Mucosa of descending colon (tissue), 3 donors: ENCODE results near the gene PTAR1. TPM values are rescaled to one million over a fixed set of nuclear protein-coding genes. Genes with fewer than 3 reads are reported as not detected.

Experiments used
- ATAC-seq: fragments of 200-7000 bp; cut with Tn5 transposase; one replicate; pipeline ENCODE4 v1.9.1; 2020; ENCODE audit warnings: mild to moderate bottlenecking, moderate library complexity
- DNase-seq, 3 donors: peaks; one replicate each; pipeline ENCODE4 v3.0.0-alpha.2; 2020
- H3K36me3 ChIP-seq: fragments of 200-600 bp; one replicate; pipeline ENCODE4 v1.8.0; 2021; ENCODE audit warnings: low read depth, mild to moderate bottlenecking
- H3K4me1 ChIP-seq: fragments of 200-600 bp; one replicate; pipeline ENCODE4 v1.8.0; 2021; ENCODE audit warnings: low read depth, mild to moderate bottlenecking
- H3K4me3 ChIP-seq: fragments of 200-600 bp; one replicate; pipeline ENCODE4 v1.8.0; 2021; ENCODE audit warnings: mild to moderate bottlenecking
- H3K9me3 ChIP-seq: fragments of 200-600 bp; one replicate; pipeline ENCODE4 v1.8.0; 2021; ENCODE audit warnings: mild to moderate bottlenecking
- intact Hi-C, 2 donors: fragments of 100-400 bp; cut with DNase I in 1 of 2; cut with micrococcal nuclease in 1 of 2; formaldehyde crosslinking; loops; one replicate each; pipeline versions ENCODE4 v1.11.0 to v1.11.1; 2022; cut with DNase I, micrococcal nuclease
- total RNA-seq, 3 donors: library from RNA; stranded (reverse); fragmentation: NEBNext Ultra II Directional in 2 of 3; extraction: Animal tissue kit (Norgen Biotek cat#: 25700) in 2 of 3; gene quantifications; one replicate each; pipeline versions ENCODE4 v1.2.1 to v1.2.4, GENCODE V29; 2021 to 2023
- TF ChIP-seq, protein P1 (sequence below): fragments of 200-600 bp; IDR thresholded peaks from one replicate; pipeline ENCODE4 v1.8.0; 2022; ENCODE audit warnings: antibody characterized with exemption, mild to moderate bottlenecking
- donor health status: DM: no; HTN: no; CAD: no; lungs with moderate emphysema.
- donor health status: DM: no; HTN: no; CAD: no.
- donor health status: DM: no; HTN: yes; CAD: no.

PTAR1 gene
- total RNA-seq, 3 donors from 2014 or later: 63.0 to 71.5 (median 68.6) TPM

DNA sequence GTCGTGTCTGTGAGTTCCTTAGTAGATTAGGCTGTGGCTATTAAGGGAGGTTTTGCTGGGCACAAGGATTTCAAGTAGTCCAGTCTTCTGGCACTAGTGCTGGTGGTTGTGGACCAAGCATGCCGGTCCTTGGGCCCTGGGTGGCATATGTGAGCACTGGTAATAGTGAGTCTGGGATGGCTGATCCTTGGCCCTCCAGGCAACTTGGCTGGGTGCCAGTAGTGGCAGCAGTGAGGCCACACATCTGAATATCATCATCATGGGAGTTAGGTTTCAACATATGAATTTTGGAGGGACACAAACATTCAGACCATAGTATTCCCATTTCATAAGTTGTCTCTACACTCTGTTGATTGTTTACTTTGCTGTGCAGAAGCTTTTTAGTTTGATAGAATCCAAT, 62.3 kb downstream of the PTAR1 start:
- no peak for ATAC-seq
- Histone ChIP-seq H3K36me3 (no peaks in the 10 kb centered on the region), H3K4me3 (no peak overlapping the region), H3K9me3 (peaks cover 31% of the 10 kb centered on the region), H3K4me1 (no peaks in the 10 kb centered on the region)
- TF ChIP-seq, protein P1, sequence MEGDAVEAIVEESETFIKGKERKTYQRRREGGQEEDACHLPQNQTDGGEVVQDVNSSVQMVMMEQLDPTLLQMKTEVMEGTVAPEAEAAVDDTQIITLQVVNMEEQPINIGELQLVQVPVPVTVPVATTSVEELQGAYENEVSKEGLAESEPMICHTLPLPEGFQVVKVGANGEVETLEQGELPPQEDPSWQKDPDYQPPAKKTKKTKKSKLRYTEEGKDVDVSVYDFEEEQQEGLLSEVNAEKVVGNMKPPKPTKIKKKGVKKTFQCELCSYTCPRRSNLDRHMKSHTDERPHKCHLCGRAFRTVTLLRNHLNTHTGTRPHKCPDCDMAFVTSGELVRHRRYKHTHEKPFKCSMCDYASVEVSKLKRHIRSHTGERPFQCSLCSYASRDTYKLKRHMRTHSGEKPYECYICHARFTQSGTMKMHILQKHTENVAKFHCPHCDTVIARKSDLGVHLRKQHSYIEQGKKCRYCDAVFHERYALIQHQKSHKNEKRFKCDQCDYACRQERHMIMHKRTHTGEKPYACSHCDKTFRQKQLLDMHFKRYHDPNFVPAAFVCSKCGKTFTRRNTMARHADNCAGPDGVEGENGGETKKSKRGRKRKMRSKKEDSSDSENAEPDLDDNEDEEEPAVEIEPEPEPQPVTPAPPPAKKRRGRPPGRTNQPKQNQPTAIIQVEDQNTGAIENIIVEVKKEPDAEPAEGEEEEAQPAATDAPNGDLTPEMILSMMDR: no peak
- no peak for DNase-seq
- intact Hi-C loops: no loop called here

DNA sequence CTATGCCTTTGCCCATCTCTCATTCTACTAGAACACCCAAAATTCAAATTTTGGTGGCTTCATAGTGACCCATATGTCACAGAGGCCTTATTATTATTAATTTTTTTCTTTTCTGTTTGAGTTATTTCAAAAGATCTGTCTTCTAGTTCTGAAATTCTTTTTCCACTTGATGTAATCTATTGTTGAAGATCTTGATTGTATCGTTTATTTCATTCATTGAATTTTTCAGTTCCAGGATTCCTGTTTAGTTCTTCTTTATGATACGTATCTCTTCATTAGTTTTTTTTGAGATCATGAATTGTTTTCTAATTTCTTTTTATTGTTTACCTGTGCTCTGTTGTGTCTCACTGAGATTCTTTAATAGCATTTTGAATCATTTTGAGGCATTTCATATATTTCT, 63.0 kb downstream of the PTAR1 start:
- TF ChIP-seq, protein P1: no peak
- H3K4me3 ChIP-seq: no peak overlapping the region
- peaks cover 30% of the 10 kb centered on the region for H3K9me3 ChIP-seq
- intact Hi-C loops: no loop called here
- ATAC-seq (no peak), DNase-seq (no peak)
- H3K36me3 ChIP-seq: no peaks in the 10 kb centered on the region
- no peaks in the 10 kb centered on the region for H3K4me1 ChIP-seq

DNA sequence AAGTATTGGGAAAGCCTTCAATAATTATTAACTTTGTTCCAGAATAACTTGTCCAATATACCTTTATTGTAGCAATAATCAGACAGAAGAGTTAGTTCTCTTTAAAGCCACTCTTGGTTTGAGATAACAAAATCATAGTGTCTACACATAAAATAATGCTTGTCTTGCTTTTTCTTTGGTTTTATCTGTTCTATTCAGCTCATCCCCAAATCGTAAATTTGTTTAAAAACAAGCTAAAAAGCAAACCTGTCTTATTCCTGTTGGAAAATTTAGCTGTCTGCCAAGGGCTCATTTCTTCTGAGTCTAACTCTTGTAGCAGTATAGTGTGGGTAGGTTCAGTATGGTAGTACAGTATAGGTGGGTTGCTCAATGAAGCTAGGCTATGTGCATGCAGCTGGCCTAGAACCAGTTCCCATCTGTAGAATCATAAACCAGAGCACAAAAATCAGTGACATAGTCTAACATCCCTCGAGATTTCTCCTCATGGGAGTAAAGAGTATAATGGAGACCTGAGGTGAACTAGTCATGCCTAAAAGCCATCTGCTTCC, 69.7 kb downstream of the PTAR1 start:
- no peaks in the 10 kb centered on the region for H3K4me1 ChIP-seq
- DNase-seq (no peak), ATAC-seq (peak; percentile 40)
- no peak overlapping the region for H3K4me3 ChIP-seq
- H3K9me3 ChIP-seq: no peaks in the 10 kb centered on the region
- TF ChIP-seq, protein P1: no peak
- intact Hi-C loops: no loop called here
- H3K36me3 ChIP-seq: no peaks in the 10 kb centered on the region

DNA sequence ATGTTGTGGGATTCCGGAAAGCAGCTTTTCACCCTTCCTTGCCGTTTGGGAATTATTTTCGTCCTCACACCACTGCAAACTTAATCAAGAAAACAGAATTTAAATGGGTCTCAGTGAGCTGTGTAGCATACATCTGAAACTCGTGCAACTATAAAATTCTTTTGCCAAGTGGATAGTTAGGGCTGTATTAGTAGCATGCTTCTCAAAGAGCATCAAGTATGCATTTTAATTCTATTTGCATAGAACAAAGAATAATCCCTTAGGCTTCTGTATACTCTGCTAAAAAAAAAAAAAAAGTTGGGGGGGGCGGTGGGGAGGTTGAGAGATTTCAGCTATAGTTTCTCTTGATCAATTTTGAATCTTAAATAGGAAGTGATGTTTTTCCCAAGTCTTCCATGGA, 75.9 kb downstream of the PTAR1 start:
- no peak for ATAC-seq
- intact Hi-C loops: no loop called here

DNA sequence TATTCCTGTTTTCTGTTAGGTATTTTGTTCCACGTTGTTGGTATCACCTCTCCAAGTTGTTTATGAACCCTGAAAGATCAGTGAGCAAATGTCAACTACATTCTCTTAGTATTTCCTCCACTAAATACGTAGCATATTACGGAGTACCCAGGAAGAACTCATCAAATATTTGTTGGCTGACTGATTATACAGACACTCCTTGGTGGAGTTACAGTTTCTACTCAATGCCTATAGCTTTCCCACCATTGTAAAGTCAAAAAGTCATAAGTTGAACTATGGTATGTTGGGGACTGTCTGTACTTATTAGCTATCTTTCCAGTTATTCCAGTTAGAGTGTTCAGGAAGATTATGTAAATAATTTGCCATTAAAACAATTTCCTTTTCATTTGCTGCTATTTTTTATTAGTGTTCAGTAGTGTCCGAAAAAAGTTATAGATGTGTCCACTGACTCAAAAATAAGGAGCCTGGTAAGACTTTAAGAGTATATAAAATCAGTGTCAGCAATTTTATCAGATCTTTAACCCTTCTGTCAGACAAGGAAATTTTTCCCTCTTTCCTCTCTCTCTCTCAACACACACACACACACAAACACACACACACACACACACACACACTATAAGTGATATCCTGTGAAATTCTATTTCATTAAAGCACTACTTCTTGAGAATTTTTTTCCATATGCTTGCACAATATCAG, 80.8 kb downstream of the PTAR1 start:
- Histone ChIP-seq H3K9me3 (no peaks in the 10 kb centered on the region), H3K4me1 (no peaks in the 10 kb centered on the region), H3K36me3 (no peaks in the 10 kb centered on the region), H3K4me3 (no peak overlapping the region)
- peak; percentile 31 for ATAC-seq
- DNase-seq: no peak
- TF ChIP-seq, protein P1: no peak
- intact Hi-C loops: no loop called here

More for the DNA sequence above, 75.9 kb downstream of the PTAR1 start:
- Histone ChIP-seq H3K4me1 (no peaks in the 10 kb centered on the region), H3K9me3 (no peaks in the 10 kb centered on the region), H3K36me3 (no peaks in the 10 kb centered on the region), H3K4me3 (no peak overlapping the region)
- DNase-seq: no peak
- TF ChIP-seq, protein P1: no peak
